Stimulated activated naive CD4-positive, alpha-beta T cell treated with Interleukin-2 at 50 U/mL for 16 hours (primary cell): ENCODE measurements around the gene MTHFSD.

Experiments used
- DNase-seq: peaks from one replicate; lab custom pipeline; 2025; lab: John Stamatoyannopoulos, UW

The MTHFSD gene

GRCh38 chr16:86514481-86515376 lies 40.3 kb downstream of the MTHFSD start:
- DNase-seq, result no peak

DNA sequence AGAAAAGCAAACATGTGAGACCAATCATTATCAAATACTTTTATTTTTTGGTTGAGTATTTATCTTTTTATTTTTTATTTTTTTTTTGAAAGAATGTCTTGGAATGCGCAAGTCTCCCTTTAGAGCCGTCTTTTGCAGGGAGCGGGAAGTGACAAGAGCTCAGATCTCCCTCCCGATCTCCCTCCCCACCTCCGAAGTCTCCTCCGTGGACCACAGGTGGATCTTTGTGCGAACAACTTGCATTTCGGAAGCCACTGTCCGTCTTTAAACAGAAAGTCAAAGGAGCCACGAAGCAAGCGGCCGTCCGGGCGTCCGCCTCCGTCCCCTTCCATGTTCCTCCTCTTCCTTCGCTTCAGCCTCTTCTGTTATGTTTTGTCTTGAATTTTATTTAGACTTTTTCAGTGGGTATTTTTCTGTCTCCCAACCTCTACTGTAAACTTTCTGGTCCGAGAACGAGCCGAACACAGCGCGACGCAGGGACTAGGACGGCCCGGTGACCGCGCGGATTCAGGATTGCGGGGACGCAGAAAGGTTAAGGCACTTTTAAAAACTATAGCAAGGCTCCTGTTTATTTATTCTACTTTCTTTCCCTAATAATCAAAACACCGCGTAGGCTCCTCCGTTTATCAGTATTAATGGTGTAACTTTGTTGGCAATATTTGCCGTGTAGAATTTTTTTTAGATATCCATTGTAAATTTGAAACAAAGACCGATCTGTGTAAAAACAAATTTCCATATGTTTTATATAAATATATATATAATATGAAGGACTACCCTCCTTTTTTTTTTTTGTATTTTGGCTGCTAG lies 41.4 kb downstream of the MTHFSD start:
- no peak for DNase-seq

DNA sequence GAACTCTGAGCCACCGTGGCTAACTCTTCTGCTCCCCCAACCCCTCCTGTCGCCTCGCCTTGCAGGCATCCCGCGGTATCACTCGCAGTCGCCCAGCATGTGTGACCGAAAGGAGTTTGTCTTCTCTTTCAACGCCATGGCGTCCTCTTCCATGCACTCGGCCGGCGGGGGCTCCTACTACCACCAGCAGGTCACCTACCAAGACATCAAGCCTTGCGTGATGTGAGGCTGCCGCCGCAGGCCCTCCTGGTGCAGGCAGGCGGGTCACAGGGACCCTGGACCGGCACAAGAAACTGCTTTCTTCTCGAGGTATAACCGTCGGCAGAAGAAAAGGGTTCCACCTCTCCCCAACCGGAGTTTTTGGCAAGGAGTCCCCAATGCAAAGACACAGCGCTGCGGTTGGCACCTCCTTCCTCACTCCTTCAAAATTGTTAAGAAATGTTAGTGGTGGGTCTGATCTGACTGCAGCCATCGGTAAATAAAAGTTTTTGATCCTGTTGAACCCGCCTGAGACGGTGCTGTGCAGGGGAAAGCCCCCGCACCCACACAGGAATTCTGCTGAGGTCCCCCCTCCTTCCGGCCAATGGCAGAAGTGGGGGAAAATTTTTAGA lies 42.1 kb downstream of the MTHFSD start:
- no peak for DNase-seq

GRCh38 chr16:86512301-86512859 lies 42.7 kb downstream of the MTHFSD start:
- DNase-seq, result no peak

- DNase-seq, result no peak
Observed at GRCh38 chr16:86511317-86512161, 43.5 kb downstream of the MTHFSD start.

- no peak for DNase-seq
Observed at GRCh38 chr16:86510465-86511261, 44.4 kb downstream of the MTHFSD start, which contains the start of gene FOXF1. FOXF1 (plus strand) TSS chr16:86510527; CDS start chr16:86510570, 43 bp downstream.

- no peak for DNase-seq
Observed at GRCh38 chr16:86509759-86510464, 45.1 kb downstream of the MTHFSD start.

- DNase-seq, result no peak
Observed at GRCh38 chr16:86508947-86509758, 45.9 kb downstream of the MTHFSD start.

- DNase-seq, result no peak
Observed at GRCh38 chr16:86508028-86508946, 46.7 kb downstream of the MTHFSD start.

GRCh38 chr16:86507173-86508027 lies 47.6 kb downstream of the MTHFSD start:
- no peak for DNase-seq

- DNase-seq, result no peak
Observed at GRCh38 chr16:86505899-86506864, 48.9 kb downstream of the MTHFSD start.

DNA sequence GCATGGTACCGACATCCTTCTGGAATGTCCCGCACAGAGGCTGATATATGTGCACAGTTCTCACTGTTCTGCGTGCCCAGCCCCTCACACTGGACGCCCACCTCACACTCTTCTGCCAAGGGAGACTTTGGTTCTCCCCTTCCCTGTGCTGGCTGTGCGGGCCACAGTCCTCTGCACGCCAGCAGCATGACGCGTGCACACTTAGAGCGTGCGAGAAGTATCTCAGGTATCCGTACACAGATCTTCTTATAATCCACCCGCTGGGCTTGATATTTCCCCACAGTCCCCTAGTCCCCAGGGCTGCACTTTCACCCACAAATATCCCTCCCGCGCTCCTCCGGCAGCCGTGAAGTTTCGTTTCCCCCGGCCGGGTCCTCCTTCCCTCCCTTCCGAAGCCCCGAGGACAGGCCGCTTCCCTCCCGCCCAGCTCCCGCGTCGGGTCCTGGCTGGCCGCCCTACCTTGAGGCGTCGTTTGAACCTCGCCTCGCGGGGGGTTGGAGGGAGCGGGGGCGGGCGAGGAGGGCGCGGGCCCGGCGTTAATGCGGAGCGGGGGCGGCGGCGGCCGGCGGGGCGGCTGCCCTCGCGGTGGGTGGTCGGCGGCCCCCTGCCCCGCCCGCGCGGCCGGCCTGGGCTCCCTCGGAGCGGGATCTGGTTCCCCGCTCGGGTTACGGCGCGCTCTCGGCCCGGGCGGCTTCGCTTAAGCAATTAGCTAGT lies 49.7 kb downstream of the MTHFSD start:
- DNase-seq, result no peak

- no peak for DNase-seq
Observed at GRCh38 chr16:86504315-86505184, 50.5 kb downstream of the MTHFSD start.

- DNase-seq, result no peak
Observed at GRCh38 chr16:86503830-86504229, 51.2 kb downstream of the MTHFSD start.
